LHCN-M2 (cell line): ENCODE measurements around the gene SIX5. TPM values are rescaled to one million over a fixed set of nuclear protein-coding genes. Genes with fewer than 3 reads are reported as not detected.

ENCODE experiments used
- DNase-seq: peaks from one replicate; pipeline ENCODE4 v3.0.0-alpha.2; 2012; ENCODE audit warnings: low read depth
- total RNA-seq: library from RNA; depleted of rRNA; stranded (reverse); fragments of >200 nt; gene quantifications from 2 replicates; pipeline ENCODE4 v1.2.3, GENCODE V29; 2014

SIX5 gene
- total RNA-seq, 1 experiment from 2014 or later: 7.9 TPM

DNA sequence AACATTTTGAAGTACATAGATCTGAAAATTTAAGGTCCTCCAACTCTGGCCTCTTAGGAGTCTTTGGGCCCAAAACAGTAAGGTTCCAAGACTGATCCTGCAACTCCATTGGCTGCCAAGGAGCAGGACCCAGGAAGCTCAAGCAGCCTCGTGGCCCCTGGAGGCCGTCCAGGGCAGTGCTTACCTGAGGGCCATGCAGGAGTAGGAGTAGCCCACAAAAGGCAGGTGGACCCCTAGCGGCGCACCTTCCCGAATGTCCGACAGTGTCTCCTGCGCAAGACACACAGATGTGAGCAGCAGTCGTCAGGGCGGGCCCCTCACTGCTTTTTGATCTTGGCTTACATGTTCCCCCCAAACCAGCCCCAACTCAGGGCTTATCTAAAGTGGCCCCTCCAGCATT is 5.7 kb upstream of the SIX5 start:
- no peak for DNase-seq

DNA sequence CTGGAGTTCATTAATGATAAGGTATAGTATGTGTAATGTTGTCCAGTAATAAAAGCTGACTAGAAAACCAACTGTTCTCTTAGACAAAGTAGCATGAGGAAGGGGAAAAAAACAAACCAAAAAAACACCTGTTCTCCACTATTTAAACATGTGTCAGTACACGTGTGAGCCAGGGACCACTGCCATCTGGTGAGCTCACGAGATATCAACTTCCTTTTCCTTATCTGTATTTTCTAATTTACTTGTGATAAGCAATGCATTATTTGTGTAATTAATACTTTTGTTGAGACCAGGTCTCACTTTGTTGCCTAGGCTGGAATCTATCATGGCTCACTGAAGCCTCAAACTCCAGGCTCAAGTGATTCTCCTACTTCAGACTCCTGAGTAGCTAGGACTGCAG is 4.3 kb upstream of the SIX5 start:
- DNase-seq: peak; percentile 36

DNA sequence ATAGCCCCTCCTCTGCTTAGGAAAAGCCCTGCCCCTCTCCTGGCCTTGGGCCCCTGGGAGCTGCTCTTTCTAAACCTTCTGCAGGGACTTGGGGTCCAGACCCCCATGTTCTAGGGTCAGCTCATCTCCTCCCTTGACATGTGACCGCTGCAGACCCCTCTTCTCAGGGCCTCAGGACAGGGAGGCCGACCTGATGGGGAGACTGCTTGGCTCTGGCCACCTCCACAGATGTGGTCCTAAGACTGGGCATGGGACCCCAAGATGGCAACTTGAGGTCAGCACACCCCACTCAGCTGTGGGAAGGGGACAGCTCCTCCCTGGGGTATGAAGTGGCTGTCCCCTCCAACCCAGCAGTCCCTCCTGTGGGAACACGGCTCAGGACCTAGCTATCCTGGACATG is 3.9 kb upstream of the SIX5 start:
- DNase-seq: no peak

DNA sequence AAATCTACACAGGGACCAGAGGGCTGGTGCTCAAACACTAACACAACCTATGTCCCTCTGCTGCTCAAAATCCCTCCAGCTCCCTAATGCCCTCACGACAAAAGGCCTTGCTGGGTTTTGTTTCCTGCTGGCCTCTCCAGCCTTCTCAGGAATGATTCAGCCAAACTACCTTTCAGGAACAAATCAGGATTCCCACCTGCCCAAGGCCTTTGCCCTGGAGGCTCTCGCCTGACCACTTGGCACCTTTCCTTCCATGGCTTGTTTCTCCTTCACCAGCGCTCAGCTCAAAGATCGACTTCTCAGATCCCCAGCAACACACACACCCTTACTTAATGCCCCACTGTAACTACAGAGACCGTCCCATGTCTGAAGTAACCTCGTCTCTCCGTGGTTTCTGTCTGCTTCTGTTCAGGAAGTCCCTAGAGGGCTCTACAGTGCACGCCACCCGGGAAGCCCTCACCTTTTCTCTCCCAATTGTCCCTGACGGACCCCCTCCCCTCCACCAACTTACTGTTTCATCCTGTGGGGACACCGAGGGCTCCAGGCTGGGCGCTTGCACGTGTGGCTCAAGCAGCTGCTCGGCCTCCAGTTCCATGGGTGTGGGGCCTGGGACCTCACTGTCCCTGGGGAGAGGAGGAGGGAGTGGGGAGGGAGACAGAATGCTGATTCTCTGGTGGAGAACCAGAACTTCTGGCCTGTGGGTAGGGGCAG is 3.2 kb upstream of the SIX5 start:
- DNase-seq: no peak

DNA sequence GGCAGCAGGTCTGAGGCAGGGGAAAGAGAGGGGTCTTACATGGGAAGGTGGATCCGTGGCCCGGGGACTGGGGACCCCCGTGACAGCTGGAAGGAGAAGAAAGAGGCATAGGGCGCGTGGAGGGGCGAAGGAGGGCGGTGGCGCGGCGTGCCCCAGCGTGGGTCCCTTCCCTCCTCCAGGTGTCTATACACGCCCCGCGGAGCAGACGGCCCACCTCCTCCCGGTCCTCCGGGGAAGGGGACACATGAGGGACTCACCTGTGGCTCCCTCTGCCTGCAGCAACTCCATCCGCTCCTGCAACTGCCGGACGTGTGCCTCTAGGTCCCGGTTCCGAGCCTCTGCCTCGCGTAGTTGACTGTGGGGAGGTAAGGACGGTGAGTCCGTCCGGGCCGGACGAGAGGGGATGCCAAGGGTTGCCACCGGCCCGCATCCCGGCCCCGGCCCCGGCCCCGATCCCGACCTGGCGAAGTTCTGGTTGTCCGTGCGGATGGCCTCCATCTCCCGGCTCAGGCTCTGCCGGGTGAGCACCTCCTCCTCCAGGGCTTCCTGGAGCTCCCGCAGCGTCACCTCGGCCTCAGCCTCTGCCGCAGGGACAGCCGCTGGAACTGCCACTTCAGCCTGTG is 2.4 kb upstream of the SIX5 start:
- no peak for DNase-seq

DNA sequence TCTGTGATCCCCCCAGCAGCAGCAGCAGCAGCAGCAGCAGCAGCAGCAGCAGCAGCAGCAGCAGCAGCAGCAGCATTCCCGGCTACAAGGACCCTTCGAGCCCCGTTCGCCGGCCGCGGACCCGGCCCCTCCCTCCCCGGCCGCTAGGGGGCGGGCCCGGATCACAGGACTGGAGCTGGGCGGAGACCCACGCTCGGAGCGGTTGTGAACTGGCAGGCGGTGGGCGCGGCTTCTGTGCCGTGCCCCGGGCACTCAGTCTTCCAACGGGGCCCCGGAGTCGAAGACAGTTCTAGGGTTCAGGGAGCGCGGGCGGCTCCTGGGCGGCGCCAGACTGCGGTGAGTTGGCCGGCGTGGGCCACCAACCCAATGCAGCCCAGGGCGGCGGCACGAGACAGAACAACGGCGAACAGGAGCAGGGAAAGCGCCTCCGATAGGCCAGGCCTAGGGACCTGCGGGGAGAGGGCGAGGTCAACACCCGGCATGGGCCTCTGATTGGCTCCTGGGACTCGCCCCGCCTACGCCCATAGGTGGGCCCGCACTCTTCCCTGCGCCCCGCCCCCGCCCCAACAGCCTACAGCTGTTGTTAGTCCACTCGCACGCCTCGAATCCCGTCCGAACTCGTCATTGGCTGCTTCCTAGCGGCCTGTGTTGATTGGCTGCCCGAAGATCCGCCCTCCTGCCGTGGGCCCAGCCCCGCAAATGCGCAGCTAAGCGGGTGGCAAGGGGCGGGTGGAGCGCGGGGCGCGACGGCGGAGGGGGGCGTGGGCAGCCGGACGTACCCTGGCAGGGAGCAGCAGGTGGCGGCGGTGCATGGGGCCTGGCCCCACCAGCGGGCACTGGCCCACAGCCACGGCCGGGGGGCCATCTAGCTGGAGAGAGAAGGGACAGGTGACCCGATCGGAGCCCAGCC is 1.4 kb upstream of the SIX5 start:
- peak; percentile 98 for DNase-seq

DNA sequence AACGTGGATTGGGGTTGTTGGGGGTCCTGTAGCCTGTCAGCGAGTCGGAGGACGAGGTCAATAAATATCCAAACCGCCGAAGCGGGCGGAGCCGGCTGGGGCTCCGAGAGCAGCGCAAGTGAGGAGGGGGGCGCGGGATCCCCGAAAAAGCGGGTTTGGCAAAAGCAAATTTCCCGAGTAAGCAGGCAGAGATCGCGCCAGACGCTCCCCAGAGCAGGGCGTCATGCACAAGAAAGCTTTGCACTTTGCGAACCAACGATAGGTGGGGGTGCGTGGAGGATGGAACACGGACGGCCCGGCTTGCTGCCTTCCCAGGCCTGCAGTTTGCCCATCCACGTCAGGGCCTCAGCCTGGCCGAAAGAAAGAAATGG is 754 bp upstream of the SIX5 start:
- DNase-seq: peak; percentile 52

DNA sequence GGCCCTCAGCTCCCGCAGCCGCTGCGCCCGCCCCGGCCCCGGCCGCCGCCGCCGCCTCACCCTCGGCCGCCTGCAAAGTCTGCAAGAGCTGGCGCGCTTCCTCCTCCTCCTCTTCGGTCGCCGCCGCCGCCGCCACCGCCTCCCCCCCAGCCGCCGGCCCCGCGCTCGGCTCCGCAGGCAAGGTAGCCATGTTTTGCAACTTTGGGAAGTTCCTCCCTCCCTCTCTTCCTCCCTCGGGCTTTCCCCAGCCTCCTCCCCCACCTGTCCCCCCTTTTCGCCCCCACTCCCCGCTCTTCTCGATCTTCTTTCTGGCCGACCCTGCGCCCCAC is 433 bp downstream of the SIX5 start:
- peak; percentile 45 for DNase-seq

DNA sequence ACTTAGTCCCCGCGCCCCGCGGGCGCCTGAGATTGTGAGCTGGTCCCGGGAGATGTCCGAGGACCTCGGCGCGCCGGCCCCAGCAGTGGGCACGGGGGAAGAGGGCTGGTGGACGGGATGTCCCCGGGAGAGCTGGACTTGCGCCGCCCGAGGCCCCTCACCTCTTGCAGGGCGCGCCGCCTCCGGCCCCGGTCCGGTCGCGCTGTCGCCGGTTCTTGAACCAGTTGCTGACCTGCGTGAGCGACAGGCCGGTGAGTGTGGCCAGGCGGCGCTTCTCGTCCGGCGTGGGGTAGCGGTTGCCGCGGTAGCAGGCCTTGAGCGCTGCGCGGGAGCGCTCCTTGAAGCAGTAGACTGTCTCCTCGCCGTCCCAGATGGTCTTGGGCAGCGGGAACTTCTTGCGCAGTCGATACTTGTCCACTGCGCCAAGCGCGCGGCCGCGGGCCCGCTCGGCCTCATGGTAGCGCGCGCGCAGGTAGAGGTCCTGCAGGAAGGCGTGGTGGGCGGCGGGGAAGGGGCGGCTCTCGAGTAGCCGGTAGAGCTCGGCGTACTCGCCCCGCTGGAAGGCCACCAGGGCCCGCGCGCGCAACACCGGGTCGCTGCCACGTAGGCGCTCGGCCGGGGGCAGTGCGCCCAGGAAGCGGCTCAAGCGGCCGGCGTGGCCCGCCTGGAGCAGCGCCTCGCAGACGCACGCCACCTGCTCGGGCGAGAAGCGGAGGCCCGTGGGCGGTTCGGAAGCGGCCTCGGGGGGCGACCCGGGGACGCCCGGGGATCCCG is 984 bp downstream of the SIX5 start:
- peak; percentile 54 for DNase-seq

DNA sequence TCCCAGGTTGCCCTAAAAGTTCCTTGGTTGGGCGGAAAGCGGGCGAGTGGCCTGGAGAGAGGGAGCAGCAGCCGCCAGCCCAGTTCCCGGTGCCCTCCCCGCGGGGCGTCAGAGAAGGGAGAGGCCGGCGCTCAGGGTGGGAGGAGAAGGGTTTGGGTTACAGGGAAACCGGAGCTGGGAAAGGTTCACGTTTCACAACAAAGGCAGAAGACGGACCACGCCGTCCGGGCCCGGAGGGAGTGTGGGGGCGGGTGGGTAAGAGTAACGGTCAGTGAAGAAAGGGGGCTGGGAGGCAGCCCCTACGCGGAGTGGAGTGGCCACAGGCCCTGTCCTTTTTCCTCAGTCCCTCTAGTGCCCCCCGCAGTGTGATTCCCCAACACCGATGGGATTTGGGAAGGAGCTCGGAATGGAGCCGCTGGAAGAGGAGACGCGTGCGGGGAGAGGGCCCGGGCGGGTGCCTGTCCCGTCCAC is 1.6 kb downstream of the SIX5 start:
- DNase-seq: peak; percentile 83

DNA sequence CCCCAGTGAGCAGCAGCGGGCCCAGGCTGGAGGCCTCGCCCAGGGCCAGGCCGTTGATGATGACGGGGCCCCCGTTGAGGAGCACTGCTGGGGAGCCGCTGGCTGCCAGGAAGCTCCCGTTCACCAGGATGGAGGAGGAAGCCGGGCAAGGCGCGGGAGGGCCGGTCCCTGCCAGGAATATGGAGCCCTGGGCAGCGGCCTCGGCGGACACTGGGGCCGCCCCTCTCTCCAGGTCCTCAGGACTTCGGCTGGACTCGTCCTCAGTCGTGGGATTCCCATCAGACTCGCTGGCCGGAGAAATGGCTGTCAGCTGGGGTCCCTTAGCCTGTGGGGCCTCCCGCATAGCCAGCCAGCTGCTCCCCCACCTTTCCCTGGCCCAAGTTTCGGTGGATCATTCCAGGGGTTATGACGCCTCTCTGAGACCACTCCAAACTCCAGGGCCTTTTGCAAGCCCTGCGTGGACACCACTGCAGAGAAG is 2.1 kb downstream of the SIX5 start:
- no peak for DNase-seq

DNA sequence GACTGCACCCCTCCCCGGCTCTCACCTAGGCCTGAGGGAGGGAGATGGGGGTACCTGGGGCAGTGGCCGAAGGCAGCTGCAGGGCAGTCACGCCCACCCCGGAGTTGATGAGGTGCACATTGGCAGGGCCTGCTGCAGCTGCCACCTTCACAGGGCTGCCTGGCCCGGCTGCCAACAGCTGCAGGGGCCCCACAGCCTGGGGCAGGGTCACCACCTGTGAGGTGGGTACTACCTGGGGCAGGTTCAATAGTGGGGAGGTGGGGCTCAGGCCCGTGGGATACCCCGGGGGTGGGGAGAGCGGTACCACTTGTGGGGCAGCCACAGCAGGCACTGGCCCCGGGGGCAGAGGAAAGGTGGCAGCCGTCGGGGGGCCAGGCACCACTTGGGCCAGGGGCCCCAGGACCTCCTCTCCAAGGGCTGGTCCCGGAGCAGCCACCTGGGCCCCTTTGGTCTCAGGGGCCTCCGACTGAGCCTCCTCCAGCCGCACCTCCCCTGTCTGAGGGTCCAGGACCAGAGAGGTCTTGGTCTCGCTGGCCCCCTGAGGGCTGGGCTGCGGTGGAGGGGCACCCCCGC is 2.7 kb downstream of the SIX5 start:
- DNase-seq: no peak

DNA sequence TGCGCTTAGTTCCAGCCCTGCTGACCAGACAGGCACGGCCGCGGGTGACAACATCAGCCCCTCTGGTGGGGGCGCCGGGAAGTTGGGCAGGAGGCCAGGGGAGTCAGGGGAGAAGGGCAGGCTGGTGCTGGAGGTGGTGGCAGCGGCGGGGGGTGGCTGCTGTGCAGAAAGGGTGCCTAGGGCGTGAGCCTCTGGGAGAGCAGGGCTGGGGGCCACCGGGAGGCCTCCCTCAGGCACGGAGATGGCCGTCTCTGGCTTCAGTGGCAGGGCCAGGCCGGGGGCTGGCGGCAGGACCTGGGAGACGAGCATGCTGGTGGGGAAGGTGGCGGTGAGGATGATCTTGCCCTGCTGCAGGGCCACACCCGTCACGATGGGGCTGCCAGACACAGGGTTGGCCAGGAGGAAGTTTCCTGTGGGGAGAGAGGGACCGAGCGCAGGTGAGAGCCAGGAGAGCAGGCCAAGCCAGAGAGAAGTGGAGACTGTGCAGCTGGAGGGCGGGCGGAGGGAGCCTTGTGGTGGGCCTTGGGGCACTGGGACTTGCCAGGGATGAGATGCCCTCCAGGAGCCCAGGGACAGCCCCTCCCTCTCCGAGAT is 3.3 kb downstream of the SIX5 start:
- no peak for DNase-seq

DNA sequence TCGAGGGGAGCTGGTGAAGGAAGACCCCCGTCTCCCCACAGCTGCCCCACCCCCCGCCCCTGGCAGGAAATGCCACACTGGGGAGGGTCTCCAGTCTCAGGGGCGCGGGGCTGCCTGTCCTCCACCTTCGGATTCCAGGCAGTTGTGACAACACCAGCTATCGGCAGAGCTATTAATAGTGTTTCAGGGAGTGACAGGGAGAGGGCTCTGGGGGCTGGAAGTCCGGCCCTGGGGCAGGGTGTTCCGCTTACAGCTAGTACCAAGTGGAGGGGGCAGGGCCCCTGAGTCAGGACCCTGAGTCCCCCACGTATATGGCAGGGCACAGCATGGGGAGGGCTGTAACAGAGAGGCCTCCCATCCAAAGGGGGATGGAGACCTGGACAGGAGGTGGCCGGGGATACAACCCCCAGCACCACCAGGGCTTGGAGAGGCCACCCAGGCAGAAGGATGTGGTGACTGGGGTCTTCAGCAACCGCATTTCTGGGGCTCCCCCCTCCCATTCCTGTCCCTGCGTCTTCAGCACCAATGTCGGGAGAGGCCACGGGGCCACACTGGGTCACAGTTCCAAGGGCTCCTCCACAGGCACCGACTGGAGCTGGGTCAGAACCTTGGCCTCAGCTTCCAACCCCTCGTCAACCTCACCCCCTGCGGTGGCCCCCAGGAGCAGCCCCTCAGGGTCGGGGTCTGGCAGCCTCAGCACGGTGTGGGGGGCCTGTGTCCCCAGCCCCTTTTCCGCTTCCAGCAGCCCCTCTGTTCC is 3.9 kb downstream of the SIX5 start:
- no peak for DNase-seq

DNA sequence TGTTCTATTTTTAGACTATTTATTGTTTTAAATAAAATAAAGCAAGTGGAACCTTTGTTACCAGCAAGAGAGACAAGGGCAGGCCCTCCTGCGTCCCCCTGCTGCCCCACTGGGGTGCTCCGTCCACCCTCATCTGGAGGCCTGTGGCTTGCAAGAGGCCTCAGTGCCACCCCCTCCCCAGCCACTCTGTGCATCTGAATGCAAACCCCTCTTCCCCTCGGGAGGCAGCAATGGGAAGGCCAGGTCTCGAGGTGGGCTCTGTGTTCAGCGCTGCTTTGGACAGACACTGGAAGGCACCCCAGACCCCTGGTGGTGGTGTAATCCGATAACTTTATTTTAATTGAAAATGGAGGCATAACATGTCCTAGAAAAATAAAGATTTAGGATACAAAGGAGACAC is 4.6 kb downstream of the SIX5 start:
- no peak for DNase-seq

DNA sequence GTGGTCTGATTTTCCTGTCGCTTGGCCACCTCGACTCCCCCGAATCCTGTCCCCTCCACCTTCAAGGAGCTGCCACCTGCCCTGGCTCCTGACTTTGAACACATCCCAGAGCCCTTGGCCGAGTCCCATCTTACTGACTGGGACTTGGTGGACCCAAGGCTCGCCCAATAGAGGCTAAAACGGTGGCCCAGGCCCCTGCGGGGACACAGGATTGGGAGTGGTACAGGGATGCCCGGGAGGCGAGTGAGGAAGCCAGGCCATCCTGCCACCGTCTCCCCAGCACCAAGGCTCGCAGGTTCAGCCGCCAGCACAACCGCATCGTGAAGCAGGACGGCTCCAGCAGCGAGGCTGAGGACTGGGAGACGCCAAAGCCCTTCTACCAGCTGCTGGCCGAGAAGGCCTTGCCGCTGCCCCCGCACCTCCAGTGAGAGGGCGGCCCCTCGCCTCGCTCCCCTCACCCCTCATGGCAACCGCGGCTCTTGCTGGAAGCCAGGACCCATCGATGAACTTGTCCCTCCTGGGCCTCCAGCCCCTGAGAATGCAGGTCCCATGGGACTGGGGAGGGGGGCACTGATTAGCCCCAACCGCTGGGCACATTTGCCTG is 5.3 kb downstream of the SIX5 start:
- no peak for DNase-seq

DNA sequence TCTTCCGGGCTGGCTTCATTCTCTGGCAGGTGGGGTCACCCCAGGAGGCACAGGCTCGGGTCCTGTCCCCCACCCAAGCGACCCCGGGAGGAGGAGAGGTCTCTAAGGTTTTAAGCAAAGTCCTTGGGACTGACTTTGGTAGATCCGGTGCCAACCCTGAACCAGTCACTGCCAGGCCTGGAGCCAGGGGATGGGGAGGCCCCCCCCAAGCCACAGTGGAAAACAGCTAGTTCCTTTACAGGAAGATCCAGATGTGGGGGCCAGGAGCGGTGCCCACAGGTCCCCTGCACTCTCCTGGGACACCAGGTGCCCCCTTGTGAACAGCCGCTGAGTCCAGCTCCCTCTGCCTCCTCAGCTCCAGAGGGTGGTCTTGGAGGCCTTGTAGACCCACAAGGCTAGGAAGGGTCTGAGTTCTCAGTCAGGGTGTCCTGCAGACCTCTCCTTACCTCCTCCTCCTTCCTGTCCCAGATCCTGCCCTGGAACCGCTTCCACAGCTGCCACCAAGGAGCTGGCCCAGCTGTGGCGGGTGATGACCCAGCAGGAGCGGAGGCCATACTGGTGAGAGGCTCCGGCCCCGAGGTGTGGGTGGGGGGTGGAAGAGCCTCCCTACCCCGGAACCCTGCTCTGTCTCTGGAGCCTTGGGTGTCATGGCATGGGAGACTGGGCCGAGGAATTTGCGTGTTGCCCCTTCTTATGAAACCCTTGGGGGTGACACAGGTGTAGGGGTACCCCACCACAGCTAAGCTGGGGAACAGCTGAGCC is 6.0 kb downstream of the SIX5 start:
- no peak for DNase-seq

DNA sequence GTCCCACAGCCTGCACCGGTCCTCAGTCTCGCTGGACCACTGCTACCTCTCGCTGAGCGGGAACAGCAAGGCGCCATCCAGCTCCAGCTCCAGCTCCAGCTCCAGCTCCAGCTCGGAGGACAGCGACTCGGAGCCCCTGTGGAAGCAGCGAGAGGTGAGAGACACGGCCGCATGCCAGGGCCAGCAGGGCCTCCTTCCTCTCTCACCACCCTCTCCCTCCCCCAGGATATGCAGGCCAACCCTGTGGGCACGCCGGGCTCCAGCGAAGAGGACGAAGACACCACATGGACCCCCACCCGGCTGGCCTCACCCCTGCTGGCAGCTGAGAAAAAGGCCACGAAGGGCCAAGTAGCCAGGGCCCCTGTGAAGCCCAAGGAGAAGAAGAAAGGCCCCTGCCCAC is 7.3 kb downstream of the SIX5 start:
- DNase-seq: no peak

DNA sequence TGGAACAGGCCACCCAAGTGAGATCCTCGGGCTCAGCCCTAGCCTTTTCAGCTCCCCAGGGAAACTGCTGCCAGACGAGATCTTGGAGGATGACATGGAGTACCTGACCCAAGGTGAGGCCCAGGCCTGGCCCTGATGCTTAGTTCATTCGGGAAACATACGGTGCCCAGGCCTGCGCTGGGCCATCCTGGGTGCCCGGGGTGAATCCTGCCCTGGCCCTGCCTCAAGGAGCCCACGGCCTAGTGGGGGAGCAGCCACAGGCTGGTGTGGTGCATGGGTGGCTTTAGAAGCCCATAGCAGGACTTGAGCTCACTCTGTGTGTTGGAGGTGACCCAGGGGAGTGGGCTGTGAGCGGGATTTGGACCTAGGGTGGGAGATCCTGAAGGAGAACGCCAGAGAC is 10.1 kb downstream of the SIX5 start:
- DNase-seq: no peak
